HG03565 (cell line): ENCODE data around the gene UMAD1.
A peak's percentile ranks its signal among the peaks of the same experiment; 100 is the strongest.

ENCODE experiments used
- ATAC-seq: cut with Tn5 transposase; IDR thresholded peaks from one replicate; pipeline ENCODE4 v1.9.1; 2021; ENCODE audit warnings: mild to moderate bottlenecking, moderate library complexity; ENCODE audit not compliant: unreplicated experiment

The UMAD1 gene

GRCh38 chr7:7718492-7718891 lies 77.9 kb downstream of the UMAD1 start, which contains the start of gene RPA3:
RPA3 (minus strand) TSS chr7:7718607; CDS start chr7:7640418, 78,189 bp downstream.
- ATAC-seq = no peak

GRCh38 chr7:7719236-7719635 lies 78.7 kb downstream of the UMAD1 start:
- peak; percentile 94 for ATAC-seq

GRCh38 chr7:7720193-7720592 lies 79.6 kb downstream of the UMAD1 start:
- no peak for ATAC-seq

- no peak for ATAC-seq
Measured at GRCh38 chr7:7720750-7721621, 80.4 kb downstream of the UMAD1 start.

GRCh38 chr7:7731732-7732131 lies 91.2 kb downstream of the UMAD1 start:
- ATAC-seq = no peak

- ATAC-seq = no peak
Measured at GRCh38 chr7:7732621-7733281, 92.2 kb downstream of the UMAD1 start.

- no peak for ATAC-seq
Measured at GRCh38 chr7:7736671-7737070, 96.1 kb downstream of the UMAD1 start.

GRCh38 chr7:7737674-7738073 lies 97.1 kb downstream of the UMAD1 start:
- ATAC-seq = no peak

- ATAC-seq = no peak
Measured at GRCh38 chr7:7738177-7738576, 97.6 kb downstream of the UMAD1 start.

- ATAC-seq = no peak
Measured at GRCh38 chr7:7738622-7739021, 98.1 kb downstream of the UMAD1 start.

GRCh38 chr7:7739204-7740036 lies 98.9 kb downstream of the UMAD1 start:
- peak; percentile 50 for ATAC-seq

- ATAC-seq = no peak
Measured at GRCh38 chr7:7740037-7740355, 99.4 kb downstream of the UMAD1 start.

- ATAC-seq = no peak
Measured at GRCh38 chr7:7742223-7742622, 101.7 kb downstream of the UMAD1 start.

GRCh38 chr7:7745258-7745657 lies 104.7 kb downstream of the UMAD1 start:
- ATAC-seq = no peak

GRCh38 chr7:7745966-7746365 lies 105.4 kb downstream of the UMAD1 start:
- ATAC-seq = no peak

- ATAC-seq = no peak
Measured at GRCh38 chr7:7746458-7746857, 105.9 kb downstream of the UMAD1 start.

- ATAC-seq = no peak
Measured at GRCh38 chr7:7750571-7751242, 110.2 kb downstream of the UMAD1 start.

GRCh38 chr7:7751243-7752092 lies 110.9 kb downstream of the UMAD1 start:
- no peak for ATAC-seq

- ATAC-seq = no peak
Measured at GRCh38 chr7:7756577-7756976, 116.0 kb downstream of the UMAD1 start.

- ATAC-seq = no peak
Measured at GRCh38 chr7:7757576-7757975, 117.0 kb downstream of the UMAD1 start.
